Parathyroid adenoma (tissue), 2 donors: ENCODE results near the gene LITAF.
"Not testable (repeated sequence)": the region's sequence is repeated elsewhere in the genome, so short reads cannot be mapped to it uniquely, and the experiment has no call there.

ENCODE experiments used
- H2AFZ ChIP-seq: fragments of 300-600 bp; sonication (generic); one replicate; pipeline ENCODE4 v1.7.0; 2017; ENCODE audit warnings: antibody characterized with exemption, mild to moderate bottlenecking
- H3K27ac ChIP-seq: fragments of 300-600 bp; sonication (generic); one replicate; pipeline ENCODE4 v1.7.0; 2017
- H3K27me3 ChIP-seq: fragments of 300-600 bp; sonication (generic); one replicate; pipeline ENCODE4 v1.7.0; 2017; ENCODE audit warnings: low read length; ENCODE audit not compliant: control insufficient read depth, insufficient read depth
- H3K36me3 ChIP-seq: fragments of 300-600 bp; sonication (generic); one replicate; pipeline ENCODE4 v1.7.0; 2017; ENCODE audit warnings: low read length; ENCODE audit not compliant: control insufficient read depth, insufficient read depth
- H3K4me1 ChIP-seq: fragments of 300-600 bp; sonication (generic); one replicate; pipeline ENCODE4 v1.7.0; 2017; ENCODE audit warnings: control low read depth
- H3K4me2 ChIP-seq: fragments of 300-600 bp; sonication (generic); one replicate; pipeline ENCODE4 v1.7.0; 2017; ENCODE audit warnings: low read length
- H3K4me3 ChIP-seq: fragments of 300-600 bp; sonication (generic); one replicate; pipeline ENCODE4 v1.7.0; 2017; ENCODE audit warnings: low read depth, low read length
- H3K79me2 ChIP-seq: fragments of 300-600 bp; sonication (generic); one replicate; pipeline ENCODE4 v1.7.0; 2017; ENCODE audit warnings: control low read depth
- H3K9ac ChIP-seq: fragments of 300-600 bp; sonication (generic); one replicate; pipeline ENCODE4 v1.7.0; 2017; ENCODE audit warnings: mild to moderate bottlenecking
- H3K9me3 ChIP-seq: fragments of 300-600 bp; sonication (generic); one replicate; pipeline ENCODE4 v1.7.0; 2017; ENCODE audit warnings: low read length; ENCODE audit not compliant: control insufficient read depth
- CTCF ChIP-seq: fragments of 300-600 bp; sonication (generic); IDR thresholded peaks from one replicate; pipeline ENCODE4 v1.7.0; 2017; ENCODE audit warnings: antibody characterized with exemption, mild to moderate bottlenecking
- donor health status: primary hyperparathyroidism.

Gene LITAF

GRCh38 chr16:11581678-11582077, 5.0 kb downstream of the LITAF start:
- no peaks in the 10 kb centered on the region for H3K27me3 ChIP-seq
- peaks cover 4% of the 10 kb centered on the region for H3K4me1 ChIP-seq
- H3K9me3 ChIP-seq = no peaks in the 10 kb centered on the region
- H3K9ac ChIP-seq = no peak overlapping the region
- no peak overlapping the region for H3K4me2 ChIP-seq
- H3K36me3 ChIP-seq = no peaks in the 10 kb centered on the region
- no peak overlapping the region for H2AFZ ChIP-seq
- H3K27ac ChIP-seq = no peak overlapping the region
- no peak overlapping the region for H3K4me3 ChIP-seq
- peaks cover 26% of the 10 kb centered on the region for H3K79me2 ChIP-seq
- TF ChIP-seq CTCF = no peak

- Histone ChIP-seq H3K27ac (no peak overlapping the region), H3K79me2 (peaks cover 31% of the 10 kb centered on the region), H3K4me2 (no peak overlapping the region), H3K27me3 (no peaks in the 10 kb centered on the region), H2AFZ (no peak overlapping the region), H3K36me3 (no peaks in the 10 kb centered on the region), H3K9ac (no peak overlapping the region), H3K9me3 (no peaks in the 10 kb centered on the region), H3K4me3 (no peak overlapping the region), H3K4me1 (peaks cover 2% of the 10 kb centered on the region)
- TF ChIP-seq CTCF = no peak
Observed at GRCh38 chr16:11580451-11581086, 6.2 kb downstream of the LITAF start.

GRCh38 chr16:11577290-11577660, 9.4 kb downstream of the LITAF start:
- H3K9me3 ChIP-seq, H3K27ac ChIP-seq, H3K9ac ChIP-seq, H3K4me2 ChIP-seq, H3K4me1 ChIP-seq, H2AFZ ChIP-seq, H3K27me3 ChIP-seq, H3K36me3 ChIP-seq, H3K4me3 ChIP-seq: not testable (repeated sequence)
- peaks cover 41% of the 10 kb centered on the region for H3K79me2 ChIP-seq

- no peak for TF ChIP-seq CTCF
- H3K4me3 ChIP-seq = no peak overlapping the region
- no peak overlapping the region for H3K9ac ChIP-seq
- H3K4me2 ChIP-seq = no peak overlapping the region
- no peak overlapping the region for H2AFZ ChIP-seq
- H3K27ac ChIP-seq = no peak overlapping the region
- peaks cover 45% of the 10 kb centered on the region for H3K79me2 ChIP-seq
- H3K4me1 ChIP-seq = peaks cover 2% of the 10 kb centered on the region
- H3K27me3 ChIP-seq = no peaks in the 10 kb centered on the region
- H3K9me3 ChIP-seq = no peaks in the 10 kb centered on the region
- no peaks in the 10 kb centered on the region for H3K36me3 ChIP-seq
Observed at GRCh38 chr16:11576427-11577289, 10.1 kb downstream of the LITAF start.

- H3K4me2 ChIP-seq = no peak overlapping the region
- H3K9me3 ChIP-seq = no peaks in the 10 kb centered on the region
- no peak for TF ChIP-seq CTCF
- no peak overlapping the region for H3K4me3 ChIP-seq
- H3K9ac ChIP-seq = no peak overlapping the region
- no peaks in the 10 kb centered on the region for H3K27me3 ChIP-seq
- no peak overlapping the region for H3K27ac ChIP-seq
- H2AFZ ChIP-seq = no peak overlapping the region
- H3K79me2 ChIP-seq = peaks cover 41% of the 10 kb centered on the region
- H3K36me3 ChIP-seq = no peaks in the 10 kb centered on the region
- H3K4me1 ChIP-seq = peaks cover 2% of the 10 kb centered on the region
Observed at GRCh38 chr16:11575223-11575589, 11.5 kb downstream of the LITAF start.
